ENCODE results near the gene MED10.

MED10 gene

DNA sequence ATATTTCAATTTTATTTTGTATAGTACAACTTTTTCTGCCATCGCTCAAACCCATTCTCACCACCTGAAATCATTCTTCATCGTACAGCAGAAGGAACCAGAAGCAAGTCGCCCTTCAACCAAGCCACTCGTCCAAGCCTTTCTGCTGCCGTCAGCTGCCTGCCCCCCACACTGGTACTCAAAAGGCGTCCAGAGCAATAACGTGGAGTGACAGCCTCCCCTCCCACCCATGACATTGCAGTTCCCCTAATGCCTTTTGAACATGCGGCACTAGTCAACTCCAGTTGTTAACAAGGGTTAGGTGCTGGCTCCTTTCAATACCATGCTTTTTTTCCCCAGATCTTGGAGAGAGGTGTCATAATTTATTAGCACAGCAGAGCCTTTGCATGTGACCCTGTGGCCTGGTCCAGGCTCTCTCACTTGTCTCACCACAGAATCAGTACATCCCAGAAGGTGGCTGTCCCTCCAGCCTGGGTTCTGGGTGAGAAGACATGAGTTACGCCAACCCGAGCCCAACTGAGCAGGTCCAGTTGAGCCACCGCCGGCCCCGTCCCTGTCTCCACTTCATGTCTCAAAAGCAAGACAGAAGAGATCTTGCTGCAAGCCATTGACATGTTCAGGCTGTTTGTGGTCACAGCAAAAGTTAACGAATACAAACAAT is 20.4 kb upstream of the MED10 start:
- TF ChIP-seq ZNF274 (IDR thresholded peaks at IDR 0.05; ENCODE audit: low read depth, low read length) (no peak), YY1 (IDR thresholded peaks at IDR 0.05; ENCODE audit: insufficient read depth, insufficient read length) (no peak)
- Histone ChIP-seq H3K9ac (ENCODE audit: insufficient read length, low read depth) (no peak overlapping the region), H3K9me3 (ENCODE audit: insufficient read depth, low read length) (no peaks in the 10 kb centered on the region)

DNA sequence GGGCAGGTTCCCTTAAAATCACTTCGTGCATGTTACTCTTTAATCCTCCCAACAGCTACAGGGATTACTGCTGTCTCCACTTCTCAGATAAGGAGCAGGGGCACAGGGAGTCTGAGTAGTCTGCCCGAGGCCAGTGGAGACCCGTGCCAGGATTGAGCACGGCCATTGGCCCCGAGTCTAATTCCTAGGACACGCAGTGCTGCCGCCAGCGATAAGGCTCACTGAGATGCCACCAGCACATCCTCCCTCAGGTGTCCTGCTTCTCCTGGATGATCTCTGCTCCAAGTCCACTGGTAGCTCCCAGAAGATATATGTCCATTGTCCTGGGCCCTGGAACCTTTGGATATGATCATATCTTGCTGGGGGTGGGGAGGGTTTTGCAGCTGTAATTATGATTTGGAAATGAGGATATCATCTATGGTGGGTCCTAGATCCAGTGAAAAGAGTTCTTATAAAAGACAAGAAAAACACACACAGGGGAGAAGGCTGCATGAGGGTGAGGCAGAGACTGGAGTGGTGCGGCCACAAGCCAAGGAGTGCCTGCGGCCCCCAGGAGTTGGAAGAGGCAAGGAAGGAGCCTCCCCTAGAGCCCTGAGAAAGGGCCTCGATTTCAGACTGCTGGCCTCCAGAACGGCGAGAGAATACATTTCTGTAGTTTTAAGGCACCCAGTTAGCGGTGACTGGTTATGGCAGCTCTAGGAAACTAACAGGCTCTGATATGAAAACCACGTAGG is 19.4 kb upstream of the MED10 start:
- no peaks in the 10 kb centered on the region for H3K36me3 ChIP-seq (ENCODE audit: insufficient read depth, insufficient read length, low read length)
- no peak overlapping the region for H3K4me3 ChIP-seq (ENCODE audit: insufficient read length, low read depth)
- no peak overlapping the region for H3K9ac ChIP-seq (ENCODE audit: insufficient read length, low read depth)
- no peaks in the 10 kb centered on the region for H3K27me3 ChIP-seq (ENCODE audit: insufficient read depth, insufficient read length)
- TF ChIP-seq SUZ12 (IDR thresholded peaks at IDR 0.05; ENCODE audit: extremely low read depth, insufficient read depth, insufficient read length) (no peak), YY1 (IDR thresholded peaks at IDR 0.05; ENCODE audit: insufficient read depth, insufficient read length) (no peak), ZNF274 (IDR thresholded peaks at IDR 0.05; ENCODE audit: low read depth, low read length) (no peak)
- H3K4me1 ChIP-seq (ENCODE audit: insufficient read depth, insufficient read length), result no peaks in the 10 kb centered on the region
- DNase-seq (ENCODE audit: low read depth, low spot score), result no peak
- no peaks in the 10 kb centered on the region for H3K9me3 ChIP-seq (ENCODE audit: insufficient read depth, low read length)

More for the DNA sequence above, 20.4 kb upstream of the MED10 start:
- no peak for DNase-seq (ENCODE audit: low read depth, low spot score)
- no peaks in the 10 kb centered on the region for H3K36me3 ChIP-seq (ENCODE audit: insufficient read depth, insufficient read length, low read length)
- H3K27me3 ChIP-seq (ENCODE audit: insufficient read depth, insufficient read length), result no peaks in the 10 kb centered on the region
- no peaks in the 10 kb centered on the region for H3K4me1 ChIP-seq (ENCODE audit: insufficient read depth, insufficient read length)
- H3K4me3 ChIP-seq (ENCODE audit: insufficient read length, low read depth), result no peak overlapping the region

DNA sequence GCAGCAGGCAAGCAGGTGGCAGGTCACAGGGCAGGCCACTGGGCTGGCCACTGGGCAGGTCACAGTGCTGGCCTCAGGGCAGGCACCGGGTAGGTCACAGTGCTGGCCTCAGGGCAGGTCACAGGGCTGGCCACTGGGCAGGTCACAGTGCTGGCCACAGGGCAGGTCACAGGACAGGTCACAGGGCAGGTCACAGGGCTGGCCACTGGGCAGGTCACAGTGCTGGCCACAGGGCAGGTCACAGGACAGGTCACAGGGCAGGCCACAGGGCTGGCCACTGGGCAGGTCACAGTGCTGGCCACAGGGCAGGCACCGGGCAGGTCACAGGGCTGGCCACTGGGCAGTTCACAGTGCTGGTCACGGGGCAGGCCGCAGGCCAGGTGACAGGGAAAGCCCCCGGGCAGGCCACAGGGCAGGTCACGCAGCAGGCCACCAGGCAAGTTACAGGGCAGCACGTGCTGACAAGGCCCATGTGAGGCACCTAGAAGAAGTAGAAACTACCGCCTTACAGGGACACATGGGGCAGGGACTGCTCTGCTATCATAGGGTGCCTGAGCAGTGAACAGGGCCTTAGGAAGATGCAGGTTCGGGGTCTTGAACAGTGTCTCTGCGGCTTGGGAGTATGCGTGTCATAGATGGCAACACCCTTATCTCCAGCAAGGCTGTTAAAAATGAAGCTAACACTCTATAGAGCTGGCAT is 18.6 kb upstream of the MED10 start:
- H3K4me1 ChIP-seq (ENCODE audit: insufficient read depth, insufficient read length), result no peaks in the 10 kb centered on the region
- H3K9me3 ChIP-seq (ENCODE audit: insufficient read depth, low read length), result no peaks in the 10 kb centered on the region
- H3K9ac ChIP-seq (ENCODE audit: insufficient read length, low read depth), result no peak overlapping the region
- no peaks in the 10 kb centered on the region for H3K27me3 ChIP-seq (ENCODE audit: insufficient read depth, insufficient read length)
- DNase-seq (ENCODE audit: low read depth, low spot score), result no peak
- no peaks in the 10 kb centered on the region for H3K36me3 ChIP-seq (ENCODE audit: insufficient read depth, insufficient read length, low read length)
- TF ChIP-seq YY1 (IDR thresholded peaks at IDR 0.05; ENCODE audit: insufficient read depth, insufficient read length) (no peak), SUZ12 (IDR thresholded peaks at IDR 0.05; ENCODE audit: extremely low read depth, insufficient read depth, insufficient read length) (no peak), ZNF274 (IDR thresholded peaks at IDR 0.05; ENCODE audit: low read depth, low read length) (no peak)
- no peak overlapping the region for H3K4me3 ChIP-seq (ENCODE audit: insufficient read length, low read depth)

DNA sequence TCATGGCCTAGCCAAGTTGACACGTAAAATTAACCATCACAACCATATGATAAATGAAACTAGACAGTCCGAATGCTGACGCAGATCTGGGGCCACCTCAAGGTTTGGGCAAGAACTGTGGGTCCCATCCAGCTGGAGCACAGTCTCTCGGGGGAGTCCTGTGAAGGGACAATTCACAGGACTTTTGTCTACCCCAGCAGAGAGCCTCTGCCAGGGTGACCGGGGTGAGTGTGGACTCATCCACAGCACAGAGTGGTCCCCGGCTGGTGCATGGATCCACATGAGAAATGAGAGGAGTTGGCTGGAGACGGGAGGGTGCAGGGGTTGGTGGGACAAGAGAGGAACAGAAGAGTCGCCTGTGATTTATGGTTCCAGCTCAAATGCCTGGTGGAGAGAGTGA is 17.7 kb upstream of the MED10 start:
- H3K36me3 ChIP-seq (ENCODE audit: insufficient read depth, insufficient read length, low read length), result no peaks in the 10 kb centered on the region
- H3K27me3 ChIP-seq (ENCODE audit: insufficient read depth, insufficient read length), result no peaks in the 10 kb centered on the region
- no peak overlapping the region for H3K9ac ChIP-seq (ENCODE audit: insufficient read length, low read depth)
- TF ChIP-seq ZNF274 (IDR thresholded peaks at IDR 0.05; ENCODE audit: low read depth, low read length), result no peak
- TF ChIP-seq YY1 (IDR thresholded peaks at IDR 0.05; ENCODE audit: insufficient read depth, insufficient read length), result no peak
- no peak for TF ChIP-seq SUZ12 (IDR thresholded peaks at IDR 0.05; ENCODE audit: extremely low read depth, insufficient read depth, insufficient read length)
- DNase-seq (ENCODE audit: low read depth, low spot score), result no peak
- H3K9me3 ChIP-seq (ENCODE audit: insufficient read depth, low read length), result no peaks in the 10 kb centered on the region
- H3K4me3 ChIP-seq (ENCODE audit: insufficient read length, low read depth), result no peak overlapping the region
- no peaks in the 10 kb centered on the region for H3K4me1 ChIP-seq (ENCODE audit: insufficient read depth, insufficient read length)

DNA sequence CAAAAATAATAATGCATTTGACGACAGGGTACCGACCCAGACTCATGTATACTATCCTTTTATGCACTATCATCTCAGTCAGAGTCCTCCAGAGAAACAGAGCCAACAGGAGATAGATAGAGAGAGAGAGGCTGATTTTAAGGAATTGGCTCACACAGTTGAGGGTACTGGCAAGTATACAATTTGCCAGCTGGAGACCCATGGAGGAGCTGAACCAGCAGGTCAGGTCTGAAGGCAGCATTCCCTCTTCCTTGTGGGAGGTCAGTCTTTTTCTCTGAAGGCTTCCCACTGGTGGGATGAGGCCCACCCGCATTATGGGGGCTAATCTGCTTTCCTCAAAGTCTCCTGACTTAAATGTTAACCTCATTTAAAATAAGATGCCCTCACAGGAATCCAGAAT is 17.3 kb upstream of the MED10 start:
- DNase-seq (ENCODE audit: low read depth, low spot score), result no peak
- H3K4me1 ChIP-seq (ENCODE audit: insufficient read depth, insufficient read length), result no peaks in the 10 kb centered on the region

DNA sequence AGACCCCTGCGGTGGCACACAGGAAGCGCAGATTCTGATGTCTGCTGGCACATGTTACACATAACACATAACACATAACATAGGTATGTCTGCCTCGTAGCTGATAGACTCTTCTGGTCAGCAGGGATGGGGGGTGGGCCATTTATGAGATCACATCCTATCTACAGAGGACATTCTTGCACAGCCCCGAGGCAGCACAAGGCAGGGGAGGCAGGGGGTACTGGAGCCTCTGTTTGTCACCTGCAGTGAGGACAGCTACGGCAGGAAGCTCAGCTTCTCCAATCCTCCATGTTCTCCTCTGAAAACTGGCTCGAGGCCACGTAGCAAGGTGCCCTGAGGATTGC is 16.7 kb upstream of the MED10 start:
- H3K9ac ChIP-seq (ENCODE audit: insufficient read length, low read depth), result no peak overlapping the region
- DNase-seq (ENCODE audit: low read depth, low spot score), result no peak
- H3K9me3 ChIP-seq (ENCODE audit: insufficient read depth, low read length), result no peaks in the 10 kb centered on the region
- H3K4me1 ChIP-seq (ENCODE audit: insufficient read depth, insufficient read length), result no peaks in the 10 kb centered on the region
- TF ChIP-seq ZNF274 (IDR thresholded peaks at IDR 0.05; ENCODE audit: low read depth, low read length) (no peak), YY1 (IDR thresholded peaks at IDR 0.05; ENCODE audit: insufficient read depth, insufficient read length) (no peak), SUZ12 (IDR thresholded peaks at IDR 0.05; ENCODE audit: extremely low read depth, insufficient read depth, insufficient read length) (no peak)
- H3K36me3 ChIP-seq (ENCODE audit: insufficient read depth, insufficient read length, low read length), result no peaks in the 10 kb centered on the region
- H3K27me3 ChIP-seq (ENCODE audit: insufficient read depth, insufficient read length), result no peaks in the 10 kb centered on the region
- H3K4me3 ChIP-seq (ENCODE audit: insufficient read length, low read depth), result no peak overlapping the region

More for the DNA sequence above, 17.3 kb upstream of the MED10 start:
- Histone ChIP-seq H3K9ac (ENCODE audit: insufficient read length, low read depth) (no peak overlapping the region), H3K9me3 (ENCODE audit: insufficient read depth, low read length) (no peaks in the 10 kb centered on the region), H3K36me3 (ENCODE audit: insufficient read depth, insufficient read length, low read length) (no peaks in the 10 kb centered on the region), H3K27me3 (ENCODE audit: insufficient read depth, insufficient read length) (no peaks in the 10 kb centered on the region), H3K4me3 (ENCODE audit: insufficient read length, low read depth) (no peak overlapping the region)
- TF ChIP-seq SUZ12 (IDR thresholded peaks at IDR 0.05; ENCODE audit: extremely low read depth, insufficient read depth, insufficient read length) (no peak), YY1 (IDR thresholded peaks at IDR 0.05; ENCODE audit: insufficient read depth, insufficient read length) (no peak), ZNF274 (IDR thresholded peaks at IDR 0.05; ENCODE audit: low read depth, low read length) (no peak)

DNA sequence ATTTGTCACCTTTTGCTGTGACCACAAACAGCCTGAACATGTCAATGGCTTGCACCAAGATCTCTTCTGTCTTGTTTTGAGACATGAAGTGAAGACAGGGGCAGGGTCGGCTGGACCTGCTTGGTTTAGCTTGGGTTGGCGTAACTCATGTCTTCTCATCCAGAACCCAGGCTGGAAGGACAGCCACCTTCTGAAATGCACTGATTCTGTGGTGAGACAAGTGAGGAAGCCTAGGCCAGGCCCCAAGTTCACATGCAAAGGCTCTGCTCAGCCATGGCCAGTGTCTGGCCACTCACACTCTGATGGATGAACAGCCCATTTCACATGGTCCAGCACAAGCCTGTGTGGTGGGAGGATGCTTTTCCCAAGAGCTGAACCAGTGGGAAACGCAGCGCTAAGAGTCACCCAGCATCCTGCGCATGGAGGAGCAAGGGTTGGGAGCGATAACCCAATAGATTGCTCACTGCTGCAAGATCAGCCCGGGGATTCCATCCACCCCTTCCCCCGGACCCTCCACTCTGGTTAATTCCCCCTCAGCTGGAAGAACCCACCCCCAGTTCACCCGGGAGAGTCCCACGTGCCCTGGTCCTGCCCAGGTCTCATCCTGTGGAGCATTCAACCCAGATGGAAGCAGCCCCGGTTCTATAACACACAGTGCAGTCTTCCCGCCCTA is 16.2 kb upstream of the MED10 start:
- Histone ChIP-seq H3K9me3 (ENCODE audit: insufficient read depth, low read length) (no peaks in the 10 kb centered on the region), H3K9ac (ENCODE audit: insufficient read length, low read depth) (no peak overlapping the region), H3K4me3 (ENCODE audit: insufficient read length, low read depth) (no peak overlapping the region), H3K27me3 (ENCODE audit: insufficient read depth, insufficient read length) (no peaks in the 10 kb centered on the region), H3K4me1 (ENCODE audit: insufficient read depth, insufficient read length) (no peaks in the 10 kb centered on the region), H3K36me3 (ENCODE audit: insufficient read depth, insufficient read length, low read length) (no peaks in the 10 kb centered on the region)
- TF ChIP-seq ZNF274 (IDR thresholded peaks at IDR 0.05; ENCODE audit: low read depth, low read length) (no peak), YY1 (IDR thresholded peaks at IDR 0.05; ENCODE audit: insufficient read depth, insufficient read length) (no peak), SUZ12 (IDR thresholded peaks at IDR 0.05; ENCODE audit: extremely low read depth, insufficient read depth, insufficient read length) (no peak)
- DNase-seq (ENCODE audit: low read depth, low spot score), result no peak

All from NT2/D1 (cell line).